LNCaP clone FGC (cell line): Measurements from ENCODE around the gene PIMREG.

Experiments
- DNase-seq: peaks from one replicate; pipeline ENCODE4 v3.0.0-alpha.2; 2011; ENCODE audit warnings: low read depth
- H3K4me3 ChIP-seq: 2 replicates; pipeline ENCODE4 v1.5.1; 2011; ENCODE audit warnings: mild to moderate bottlenecking, low read depth, low read length, control low read depth
- CTCF ChIP-seq: IDR thresholded peaks from 2 replicates; pipeline ENCODE4 v1.5.1; 2012; ENCODE audit warnings: mild to moderate bottlenecking; ENCODE audit not compliant: control insufficient read depth, insufficient read depth; ENCODE audit errors: extremely low read depth

The PIMREG gene

GRCh38 chr17:6488008-6488539 lies 43.8 kb downstream of the PIMREG start:
- no peak overlapping the region for H3K4me3 ChIP-seq
- no peak for TF ChIP-seq CTCF
- DNase-seq, result no peak

- no peak for TF ChIP-seq CTCF
- no peak for DNase-seq
- no peak overlapping the region for H3K4me3 ChIP-seq
Observed at GRCh38 chr17:6489016-6489550, 44.8 kb downstream of the PIMREG start.

- no peak for TF ChIP-seq CTCF
- DNase-seq, result no peak
- no peak overlapping the region for H3K4me3 ChIP-seq
Observed at GRCh38 chr17:6491071-6491700, 46.9 kb downstream of the PIMREG start.

- no peak for DNase-seq
- no peak for TF ChIP-seq CTCF
- no peak overlapping the region for H3K4me3 ChIP-seq
Observed at GRCh38 chr17:6492892-6493674, 48.8 kb downstream of the PIMREG start.

GRCh38 chr17:6494239-6494941 lies 50.1 kb downstream of the PIMREG start:
- TF ChIP-seq CTCF, result no peak

GRCh38 chr17:6495450-6496115 lies 51.3 kb downstream of the PIMREG start:
- H3K4me3 ChIP-seq, result no peak overlapping the region
- TF ChIP-seq CTCF, result no peak
- DNase-seq, result no peak

More at GRCh38 chr17:6494239-6494941, 50.1 kb downstream of the PIMREG start:
- no peak overlapping the region for H3K4me3 ChIP-seq
- no peak for DNase-seq
